PC-3 (cell line): ENCODE data around the gene BARHL2. TPM values are rescaled to one million over a fixed set of nuclear protein-coding genes. Genes with fewer than 3 reads are reported as not detected.

Source experiments
- ATAC-seq: fragments of 200-7000 bp; cut with Tn5 transposase; 2 replicates; pipeline ENCODE4 v1.9.1; 2020; ENCODE audit warnings: mild to moderate bottlenecking, moderate library complexity
- BruUV-seq: library from RNA; stranded (reverse); fragments of 400-500 nt; replicated peaks from 2 replicates; lab custom pipeline; 2021; lab: Mats Ljungman, UMichigan
- CTCF ChIA-PET: fragments of 300-600 bp; sonication (Branson Sonifier 250); formaldehyde crosslinking; loops from one replicate; lab custom pipeline; 2022; ENCODE audit warnings: antibody characterized with exemption; lab: Charles Lee
- POLR2A ChIA-PET: fragments of 300-600 bp; sonication (Branson Sonifier 250); formaldehyde crosslinking; loops from one replicate; lab custom pipeline; 2022; ENCODE audit warnings: antibody characterized with exemption; ENCODE audit not compliant: unreplicated experiment; lab: Charles Lee
- DNase-seq: peaks from one replicate; pipeline ENCODE4 v3.0.0-alpha.2; 2015
- H2AFZ ChIP-seq: fragments of 300-600 bp; sonication (generic); 2 replicates; pipeline ENCODE4 v1.6.0; 2016; ENCODE audit warnings: antibody characterized with exemption, low read length
- H3F3A ChIP-seq: fragments of 300-600 bp; sonication (generic); one replicate; pipeline ENCODE4 v1.6.0; 2017; ENCODE audit warnings: antibody characterized with exemption, low read length, control low read depth, mild to moderate bottlenecking; ENCODE audit not compliant: unreplicated experiment
- H3K27ac ChIP-seq: fragments of 300-600 bp; sonication (generic); 2 replicates; pipeline ENCODE4 v1.5.1; 2016; ENCODE audit warnings: mild to moderate bottlenecking, low read length
- H3K27me3 ChIP-seq: fragments of 300-600 bp; sonication (generic); 2 replicates; pipeline ENCODE4 v1.6.1; 2016; ENCODE audit warnings: low read length, mixed read lengths
- H3K36me3 ChIP-seq: fragments of 300-600 bp; sonication (generic); 2 replicates; pipeline ENCODE4 v1.6.1; 2016; ENCODE audit warnings: low read depth, mixed run types, low read length, mixed read lengths
- H3K4me1 ChIP-seq: fragments of 300-600 bp; sonication (generic); 2 replicates; pipeline ENCODE4 v1.5.1; 2016; ENCODE audit warnings: low read length; ENCODE audit not compliant: insufficient read depth
- H3K4me2 ChIP-seq: fragments of 300-600 bp; sonication (generic); 2 replicates; pipeline ENCODE4 v1.6.0; 2016; ENCODE audit warnings: low read length
- H3K4me3 ChIP-seq: fragments of 300-600 bp; sonication (generic); 2 replicates; pipeline ENCODE4 v1.5.1; 2016; ENCODE audit warnings: mild to moderate bottlenecking, low read length, mixed read lengths
- H3K79me2 ChIP-seq: fragments of 300-600 bp; sonication (generic); 2 replicates; pipeline ENCODE4 v1.6.1; 2017; ENCODE audit warnings: low read length, mixed read lengths
- H3K9ac ChIP-seq: fragments of 300-600 bp; sonication (generic); 2 replicates; pipeline ENCODE4 v1.6.0; 2016; ENCODE audit warnings: mild to moderate bottlenecking, low read length
- H3K9me2 ChIP-seq: fragments of 300-600 bp; sonication (generic); replicated peaks from 2 replicates; pipeline ENCODE4 v1.6.1; 2016; ENCODE audit warnings: mixed run types, low read length, mixed read lengths
- H3K9me3 ChIP-seq: fragments of 300-600 bp; sonication (generic); 2 replicates; pipeline ENCODE4 v1.6.1; 2016; ENCODE audit warnings: low read length, mixed read lengths
- H4K20me1 ChIP-seq: fragments of 300-600 bp; sonication (generic); 2 replicates; pipeline ENCODE4 v1.6.1; 2016; ENCODE audit warnings: low read length, mixed read lengths
- CTCF ChIP-seq: fragments of 300-600 bp; sonication (generic); conservative IDR thresholded peaks from 2 replicates; pipeline ENCODE4 v1.5.1; 2017; ENCODE audit warnings: antibody characterized with exemption, low read depth, mild to moderate bottlenecking, low read length
- EZH2 ChIP-seq: fragments of 300-600 bp; sonication (generic); IDR thresholded peaks from one replicate; pipeline ENCODE4 v1.6.1; 2017; ENCODE audit warnings: antibody characterized with exemption, mild to moderate bottlenecking, low read length; ENCODE audit not compliant: unreplicated experiment
- EZH2phosphoT487 ChIP-seq: fragments of 300-600 bp; sonication (generic); IDR thresholded peaks from 2 replicates; pipeline ENCODE4 v1.6.1; 2018; ENCODE audit warnings: mild to moderate bottlenecking, antibody characterized with exemption, low read length, borderline replicate concordance
- intact Hi-C: fragments of 100-400 bp; cut with micrococcal nuclease; formaldehyde crosslinking; loops from 2 replicates; pipeline ENCODE4 v1.9.0; 2023
- total RNA-seq: library from RNA; depleted of rRNA; stranded (reverse); fragments of >200 nt; gene quantifications from 2 replicates; pipeline ENCODE4 v1.2.3, GENCODE V29; 2014

Gene BARHL2
- total RNA-seq, 1 experiment from 2014 or later, result not detected

GRCh38 chr1:90724926-90725656 is 8.0 kb upstream of the BARHL2 start:
- H4K20me1 ChIP-seq, result no peaks in the 10 kb centered on the region
- H3K36me3 ChIP-seq, result no peaks in the 10 kb centered on the region
- H3F3A ChIP-seq, result no peaks in the 10 kb centered on the region
- no peaks in the 10 kb centered on the region for H3K9me2 ChIP-seq
- H3K4me3 ChIP-seq, result peak overlapping the region; percentile 61
- no peak overlapping the region for H3K27ac ChIP-seq
- no peaks in the 10 kb centered on the region for H3K9me3 ChIP-seq
- ChIA-PET POLR2A (interaction anchor here (0.6 kb wide), 1 partner anchor 115 kb away, joined by 9 read pairs; no protein-coding TSS in a partner anchor), CTCF (interaction anchor here (0.6 kb wide), 1 partner anchor 507 kb away, joined by 3 read pairs; no protein-coding TSS in a partner anchor)
- no peak for DNase-seq
- intact Hi-C loops, result loop anchor here (5.0 kb wide), 1 partner anchor 442 kb away; no protein-coding TSS in a partner anchor
- peak overlapping the region; percentile 69 for H2AFZ ChIP-seq
- BruUV-seq, result no TSS peak
- ATAC-seq, result no peak
- H3K9ac ChIP-seq, result no peak overlapping the region
- H3K27me3 ChIP-seq, result peaks cover 53% of the 10 kb centered on the region
- TF ChIP-seq EZH2phosphoT487 (no peak), EZH2 (no peak), CTCF (no peak)
- H3K4me2 ChIP-seq, result peak overlapping the region; percentile 84
- H3K4me1 ChIP-seq, result 0 out of 2 replicates have a peak, but pooled peaks cover 7% of the 10 kb centered on the region
- H3K79me2 ChIP-seq, result no peaks in the 10 kb centered on the region

DNA sequence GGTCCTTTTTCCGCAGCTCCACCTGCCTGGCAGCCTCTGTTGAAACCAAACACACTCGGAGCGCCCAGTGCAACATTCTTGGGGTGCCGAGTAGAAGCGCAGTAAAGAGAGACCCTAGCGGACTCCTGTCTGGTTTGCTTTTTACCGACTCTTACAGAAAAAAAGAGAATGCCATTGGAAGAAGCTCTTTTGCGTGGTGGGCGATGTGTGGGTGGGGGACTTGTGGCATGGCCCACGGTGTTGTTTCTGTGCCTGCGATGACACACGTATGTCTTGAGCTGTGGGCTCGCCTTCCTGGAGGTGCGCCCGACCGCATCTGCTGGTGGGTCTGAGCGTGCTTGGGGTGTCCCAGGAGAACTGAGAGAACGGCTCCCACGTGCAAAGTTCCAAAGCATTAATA is 7.3 kb upstream of the BARHL2 start:
- intact Hi-C loops, result loop anchor here (5.0 kb wide), 1 partner anchor 443 kb away; no protein-coding TSS in a partner anchor
- ATAC-seq (no peak), DNase-seq (no peak)
- no peaks in the 10 kb centered on the region for H3K9me2 ChIP-seq
- no peak overlapping the region for H3K4me2 ChIP-seq
- POLR2A ChIA-PET, result no interaction called here
- H3K9me3 ChIP-seq, result no peaks in the 10 kb centered on the region
- no peak overlapping the region for H3K27ac ChIP-seq
- CTCF ChIA-PET, result no interaction called here
- TF ChIP-seq CTCF (no peak), EZH2 (no peak), EZH2phosphoT487 (no peak)
- no peak overlapping the region for H2AFZ ChIP-seq
- 0 out of 2 replicates have a peak, but pooled peaks cover 7% of the 10 kb centered on the region for H3K4me1 ChIP-seq
- no TSS peak for BruUV-seq
- H3F3A ChIP-seq, result no peaks in the 10 kb centered on the region
- H3K27me3 ChIP-seq, result peaks cover 46% of the 10 kb centered on the region
- no peaks in the 10 kb centered on the region for H3K36me3 ChIP-seq
- no peaks in the 10 kb centered on the region for H3K79me2 ChIP-seq
- no peak overlapping the region for H3K4me3 ChIP-seq
- H3K9ac ChIP-seq, result no peak overlapping the region
- no peaks in the 10 kb centered on the region for H4K20me1 ChIP-seq

DNA sequence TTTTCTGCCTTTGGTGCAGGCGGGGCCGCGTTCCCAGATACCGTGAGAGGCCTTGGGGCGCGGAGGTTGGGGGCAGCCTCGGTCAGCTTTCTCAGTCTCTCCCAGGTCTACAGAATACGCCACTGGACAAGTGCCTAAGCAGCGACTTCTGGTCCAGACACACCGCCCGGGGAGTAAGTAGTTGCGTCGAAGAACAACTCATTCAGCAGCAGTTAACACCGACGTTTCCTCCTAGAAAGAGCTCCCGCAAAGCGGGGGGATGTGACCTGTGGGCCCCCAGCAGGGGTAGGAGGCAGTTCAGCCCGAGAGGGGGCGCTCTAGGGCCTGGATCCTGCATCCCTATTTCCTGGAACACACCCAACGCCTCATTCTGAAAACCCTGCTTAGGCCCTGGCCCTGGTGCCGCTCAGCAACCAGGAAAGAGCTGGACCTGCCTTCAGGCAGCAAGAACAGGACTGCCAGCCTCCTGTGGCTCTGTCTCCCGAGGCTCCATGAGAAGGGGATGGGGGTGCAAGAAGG is 6.5 kb upstream of the BARHL2 start:
- H3K9ac ChIP-seq, result no peak overlapping the region
- ATAC-seq (no peak), DNase-seq (no peak)
- 0 out of 2 replicates have a peak, but pooled peaks cover 7% of the 10 kb centered on the region for H3K4me1 ChIP-seq
- H3K4me2 ChIP-seq, result no peak overlapping the region
- peak; percentile 45; the same call in 1 of the 2 replicates for TF ChIP-seq CTCF
- TF ChIP-seq EZH2, result no peak
- no TSS peak for BruUV-seq
- H3K9me3 ChIP-seq, result no peaks in the 10 kb centered on the region
- no peak overlapping the region for H2AFZ ChIP-seq
- H3K27ac ChIP-seq, result no peak overlapping the region
- no peaks in the 10 kb centered on the region for H3K79me2 ChIP-seq
- no peaks in the 10 kb centered on the region for H3F3A ChIP-seq
- H3K9me2 ChIP-seq, result no peaks in the 10 kb centered on the region
- intact Hi-C loops, result loop anchor here (5.0 kb wide), 1 partner anchor 444 kb away; no protein-coding TSS in a partner anchor
- ChIA-PET POLR2A (no interaction called here), CTCF (no interaction called here)
- H3K4me3 ChIP-seq, result no peak overlapping the region
- no peaks in the 10 kb centered on the region for H3K36me3 ChIP-seq
- no peaks in the 10 kb centered on the region for H4K20me1 ChIP-seq
- H3K27me3 ChIP-seq, result peaks cover 39% of the 10 kb centered on the region
